Common myeloid progenitor, CD34-positive (primary cell): ENCODE measurements around the gene NQO1.
A peak's percentile ranks its signal among the peaks of the same experiment; 100 is the strongest.

ENCODE experiments used
- CTCF ChIA-PET: fragments of 350-600 bp; sonication (Branson Sonifier 250); formaldehyde crosslinking; loops from one replicate; lab custom pipeline; 2021; ENCODE audit warnings: antibody characterized with exemption; lab: Charles Lee
- POLR2A ChIA-PET: fragments of 350-600 bp; sonication (Branson Sonifier 250); formaldehyde crosslinking; loops from one replicate; lab custom pipeline; 2021; ENCODE audit warnings: antibody characterized with exemption; lab: Charles Lee
- DNase-seq, 3 donors: peaks; one replicate each; pipeline versions ENCODE4 v3.0.0 to v3.0.0-alpha.2; 2013
- H3K27ac ChIP-seq, 2 experiments: 1 replicate in 1 of 2; 2 replicates in 1 of 2; pipeline ENCODE4 v1.7.0; 2013; ENCODE audit warnings: inconsistent platforms in 2 of 2, low read length in 2 of 2, mild to moderate bottlenecking in 2 of 2, low read depth in 1 of 2, moderate library complexity in 1 of 2; ENCODE audit not compliant: severe bottlenecking in 2 of 2, insufficient read depth in 1 of 2, poor library complexity in 1 of 2
- H3K27me3 ChIP-seq, 5 experiments: replicated peaks in 2 of 5; 1 replicate in 3 of 5; 2 replicates in 2 of 5; pipeline versions ENCODE4 v1.6.1 to v1.7.0; 2013; ENCODE audit warnings: low read length in 4 of 5, mild to moderate bottlenecking in 2 of 5, moderate library complexity in 2 of 5, inconsistent platforms in 1 of 5; ENCODE audit not compliant: insufficient read depth in 5 of 5, control insufficient read depth in 4 of 5
- H3K36me3 ChIP-seq, 4 experiments: 1 replicate in 2 of 4; 2 replicates in 2 of 4; pipeline versions ENCODE4 v1.6.1 to v1.7.0; 2013; ENCODE audit warnings: low read length in 3 of 4, control low read depth in 1 of 4, mild to moderate bottlenecking in 1 of 4; ENCODE audit not compliant: control insufficient read depth in 4 of 4, insufficient read depth in 4 of 4
- H3K4me1 ChIP-seq, 4 experiments: 1 replicate in 3 of 4; 2 replicates in 1 of 4; pipeline versions ENCODE4 v1.6.1 to v1.7.1; 2013; ENCODE audit warnings: low read length in 3 of 4, mild to moderate bottlenecking in 3 of 4, control low read depth in 1 of 4, inconsistent platforms in 1 of 4, moderate library complexity in 1 of 4; ENCODE audit not compliant: control insufficient read depth in 4 of 4, insufficient read depth in 4 of 4; ENCODE audit errors: control extremely low read depth in 1 of 4
- H3K4me3 ChIP-seq, 7 experiments: 1 replicate in 4 of 7; 2 replicates in 3 of 7; pipeline versions ENCODE4 v1.5.1 to v1.7.0; 2013; ENCODE audit warnings: mild to moderate bottlenecking in 7 of 7, low read length in 6 of 7, moderate library complexity in 6 of 7, inconsistent platforms in 2 of 7, low read depth in 2 of 7, control low read depth in 1 of 7; ENCODE audit not compliant: insufficient read depth in 4 of 7, control insufficient read depth in 1 of 7; ENCODE audit errors: extremely low read depth in 1 of 7
- H3K9me3 ChIP-seq, 5 experiments: 1 replicate in 4 of 5; 2 replicates in 1 of 5; pipeline versions ENCODE4 v1.6.1 to v1.7.1; 2013; ENCODE audit warnings: low read length in 4 of 5, mild to moderate bottlenecking in 2 of 5, inconsistent platforms in 1 of 5, low read depth in 1 of 5, moderate library complexity in 1 of 5; ENCODE audit not compliant: control insufficient read depth in 4 of 5, insufficient read depth in 2 of 5; ENCODE audit errors: control extremely low read depth in 1 of 5
- WGBS: methylation state at CpG from one replicate; pipeline ENCODE4 v1.1.5; 2013; ENCODE audit not compliant: insufficient coverage; 5-methylcytosine and 5-hydroxymethylcytosine counted together

The NQO1 gene

GRCh38 chr16:69718111-69718764 is 8.1 kb downstream of the NQO1 start:
- Histone ChIP-seq H3K27me3 (no peaks in the 10 kb centered on the region), H3K4me3 (no peak overlapping the region), H3K27ac (no peak overlapping the region), H3K4me1 (no peaks in the 10 kb centered on the region), H3K36me3 (peaks cover 0 to 7% (median 6%) of the 10 kb centered on the region in 4 experiments), H3K9me3 (no peaks in the 10 kb centered on the region)
- POLR2A ChIA-PET = interaction anchor here (1.1 kb wide), 1 partner anchor 9 kb away, joined by 4 read pairs; no protein-coding TSS in a partner anchor
- no peak for DNase-seq
- CTCF ChIA-PET = interaction anchor here (1.4 to 3.0 kb wide), 3 partner anchors 17 to 212 kb away, joined by 3 to 9 read pairs (median 3); partner anchors contain the start of gene NOB1
- 100% methylated on average over 7 of the region's 10 CpGs for WGBS

- Histone ChIP-seq H3K4me1 (no peaks in the 10 kb centered on the region), H3K36me3 (peaks cover 0 to 16% (median 8%) of the 10 kb centered on the region in 4 experiments), H3K9me3 (no peaks in the 10 kb centered on the region), H3K27me3 (no peaks in the 10 kb centered on the region), H3K4me3 (no peak overlapping the region), H3K27ac (no peak overlapping the region)
- no peak for DNase-seq
- WGBS = 100% methylated on average over 5 of the region's 6 CpGs
- CTCF ChIA-PET = interaction anchor here (1.1 to 3.0 kb wide), 3 partner anchors 11 to 214 kb away, joined by 3 to 9 read pairs (median 3); partner anchors contain the start of gene NOB1
- POLR2A ChIA-PET = interaction anchor here (1.1 kb wide), 1 partner anchor 10 kb away, joined by 4 read pairs; no protein-coding TSS in a partner anchor
These were observed 9.3 kb downstream of the NQO1 start for GRCh38 chr16:69717066-69717465.

- 98% methylated on average over 9 of the region's 9 CpGs for WGBS
- CTCF ChIA-PET = interaction anchor here (1.1 to 10.2 kb wide), 3 partner anchors 14 to 43 kb away, joined by 3 to 79 read pairs (median 4); partner anchors contain the start of gene NOB1
- H3K27me3 ChIP-seq = no peaks in the 10 kb centered on the region
- DNase-seq = peak in 1 of 3 donors; percentile 17
- POLR2A ChIA-PET = no interaction called here
- H3K4me3 ChIP-seq = no peak overlapping the region
- no peaks in the 10 kb centered on the region for H3K4me1 ChIP-seq
- no peak overlapping the region for H3K27ac ChIP-seq
- peaks cover 5 to 21% (median 12%) of the 10 kb centered on the region in 4 experiments for H3K36me3 ChIP-seq
- no peaks in the 10 kb centered on the region for H3K9me3 ChIP-seq
These were observed 13.3 kb downstream of the NQO1 start for GRCh38 chr16:69712914-69713581.

- H3K4me1 ChIP-seq = no peaks in the 10 kb centered on the region
- CTCF ChIA-PET = interaction anchor here (1.0 to 10.2 kb wide), 4 partner anchors 11 to 43 kb away, joined by 3 to 79 read pairs (median 4); partner anchors contain the start of gene NOB1
- POLR2A ChIA-PET = no interaction called here
- H3K4me3 ChIP-seq = no peak overlapping the region
- 95% methylated on average over 4 of the region's 4 CpGs for whole genome bisulfite sequencing
- no peaks in the 10 kb centered on the region for H3K27me3 ChIP-seq
- no peak for DNase-seq
- no peak overlapping the region for H3K27ac ChIP-seq
- H3K9me3 ChIP-seq = no peaks in the 10 kb centered on the region
- peaks cover 5 to 22% (median 12%) of the 10 kb centered on the region in 4 experiments for H3K36me3 ChIP-seq
These were observed 14.1 kb downstream of the NQO1 start for GRCh38 chr16:69712277-69712676.

GRCh38 chr16:69711115-69711740 is 15.1 kb downstream of the NQO1 start:
- Histone ChIP-seq H3K27me3 (no peaks in the 10 kb centered on the region), H3K4me1 (no peaks in the 10 kb centered on the region), H3K27ac (no peak overlapping the region), H3K4me3 (no peak overlapping the region), H3K36me3 (peaks cover 5 to 23% (median 12%) of the 10 kb centered on the region in 4 experiments), H3K9me3 (no peaks in the 10 kb centered on the region)
- 92% methylated on average over 4 of the region's 12 CpGs for WGBS
- ChIA-PET POLR2A (no interaction called here), CTCF (interaction anchor here (0.9 to 10.2 kb wide), 5 partner anchors 11 to 219 kb away, joined by 3 to 79 read pairs (median 3); partner anchors contain the start of gene NOB1)
- DNase-seq = no peak

- POLR2A ChIA-PET = no interaction called here
- DNase-seq = peak; percentile 64 to 80 (median 78)
- Histone ChIP-seq H3K27me3 (no peaks in the 10 kb centered on the region), H3K4me3 (no peak overlapping the region), H3K27ac (no peak overlapping the region), H3K4me1 (no peaks in the 10 kb centered on the region), H3K9me3 (no peaks in the 10 kb centered on the region), H3K36me3 (peaks cover 2 to 23% (median 11%) of the 10 kb centered on the region in 4 experiments)
- 70% methylated on average over 2 of the region's 5 CpGs for WGBS
- CTCF ChIA-PET = interaction anchor here (0.6 to 10.2 kb wide), 16 partner anchors 10 to 221 kb away, joined by 3 to 79 read pairs (median 4); partner anchors contain the start of gene NOB1
These were observed 16.8 kb downstream of the NQO1 start for GRCh38 chr16:69709456-69710084.
